Right atrium auricular region (tissue), 2 donors: Measurements from ENCODE around the gene PYGO2. TPM values are rescaled to one million over a fixed set of nuclear protein-coding genes. Genes with fewer than 3 reads are reported as not detected.
A peak's percentile ranks its signal among the peaks of the same experiment; 100 is the strongest.
"Not testable (repeated sequence)": the region's sequence is repeated elsewhere in the genome, so short reads cannot be mapped to it uniquely, and the experiment has no call there.

Source experiments
- DNase-seq: peaks from one replicate; pipeline ENCODE4 v3.0.0-alpha.2; 2019; ENCODE audit warnings: low spot score
- H3K27ac ChIP-seq, 2 donors: fragments of 200-600 bp; sonication (generic); 1 replicate in 1 of 2; 2 replicates in 1 of 2; pipeline ENCODE4 v1.5.1; 2016 to 2019
- H3K27me3 ChIP-seq, 2 donors: fragments of 200-600 bp; sonication (generic); one replicate each; pipeline versions ENCODE4 v1.5.1 to v1.6.0; 2017 to 2019
- H3K36me3 ChIP-seq: fragments of 200-600 bp; sonication (generic); one replicate; pipeline ENCODE4 v1.5.1; 2016
- H3K4me1 ChIP-seq, 2 donors: fragments of 200-600 bp; sonication (generic); one replicate each; pipeline versions ENCODE4 v1.5.1 to v1.6.0; 2017 to 2019
- H3K4me3 ChIP-seq, 2 donors: fragments of 200-600 bp; sonication (generic); 1 replicate in 1 of 2; 2 replicates in 1 of 2; pipeline ENCODE4 v1.5.1; 2017 to 2019; ENCODE audit warnings: mild to moderate bottlenecking in 1 of 2, moderate library complexity in 1 of 2
- H3K9me3 ChIP-seq, 2 donors: fragments of 200-600 bp; sonication (generic); one replicate each; pipeline ENCODE4 v1.5.1; 2019
- CTCF ChIP-seq, 2 donors: fragments of 200-600 bp; sonication (generic); IDR thresholded peaks; one replicate each; pipeline ENCODE4 v1.5.1; 2019; ENCODE audit warnings: antibody characterized with exemption in 2 of 2
- total RNA-seq, 2 donors: library from RNA; depleted of rRNA; stranded (reverse); fragments of >200 nt; gene quantifications; one replicate each; pipeline ENCODE4 v1.1.0, GENCODE V29; 2016

Gene PYGO2
- total RNA-seq, 2 donors from 2014 or later, result 13.9 to 18.4 TPM

- DNase-seq, result no peak
- no peaks in the 10 kb centered on the region for H3K9me3 ChIP-seq
- no peak for TF ChIP-seq CTCF (IDR thresholded peaks at IDR 0.05)
Observed at GRCh38 chr1:154996966-154997701, 35.6 kb upstream of the PYGO2 start.

GRCh38 chr1:154995301-154995983 lies 33.9 kb upstream of the PYGO2 start:
- H3K36me3 ChIP-seq, H3K9me3 ChIP-seq, H3K27me3 ChIP-seq, H3K27ac ChIP-seq, DNase-seq, H3K4me3 ChIP-seq: not testable (repeated sequence)
- peaks cover 0 to 18% of the 10 kb centered on the region in 2 donors for H3K4me1 ChIP-seq
- peak in 1 of 2 donors; percentile 51 for TF ChIP-seq CTCF (IDR thresholded peaks at IDR 0.05)

More at GRCh38 chr1:154996966-154997701, 35.6 kb upstream of the PYGO2 start:
- H3K27me3 ChIP-seq, result no peaks in the 10 kb centered on the region
- H3K4me3 ChIP-seq, result no peak overlapping the region
- no peak overlapping the region for H3K27ac ChIP-seq
- H3K4me1 ChIP-seq, result peaks cover 0 to 19% of the 10 kb centered on the region in 2 donors
- H3K36me3 ChIP-seq, result no peaks in the 10 kb centered on the region

- Histone ChIP-seq H3K4me3 (no peak overlapping the region), H3K4me1 (peaks cover 0 to 10% of the 10 kb centered on the region in 2 donors), H3K9me3 (no peaks in the 10 kb centered on the region), H3K27ac (no peak overlapping the region), H3K36me3 (peaks cover 8% of the 10 kb centered on the region), H3K27me3 (no peaks in the 10 kb centered on the region)
- DNase-seq, result no peak
- no peak for TF ChIP-seq CTCF (IDR thresholded peaks at IDR 0.05)
Observed at GRCh38 chr1:154994591-154994990, 33.0 kb upstream of the PYGO2 start.

- Histone ChIP-seq H3K4me1 (peaks cover 0 to 6% of the 10 kb centered on the region in 2 donors), H3K27ac (no peak overlapping the region), H3K36me3 (peaks cover 11% of the 10 kb centered on the region), H3K9me3 (no peaks in the 10 kb centered on the region), H3K4me3 (no peak overlapping the region), H3K27me3 (no peaks in the 10 kb centered on the region)
- DNase-seq, result no peak
- no peak for TF ChIP-seq CTCF (IDR thresholded peaks at IDR 0.05)
Observed at GRCh38 chr1:154994269-154994587, 32.6 kb upstream of the PYGO2 start.

- no peaks in the 10 kb centered on the region for H3K27me3 ChIP-seq
- H3K9me3 ChIP-seq, result no peaks in the 10 kb centered on the region
- H3K4me1 ChIP-seq, result peaks cover 0 to 1% of the 10 kb centered on the region in 2 donors
- DNase-seq, result no peak
- no peak for TF ChIP-seq CTCF (IDR thresholded peaks at IDR 0.05)
- no peak within 1 kb of the TSS for H3K27ac ChIP-seq
- H3K36me3 ChIP-seq, result peaks cover 15% of the 10 kb centered on the region
- H3K4me3 ChIP-seq, result no peak within 1 kb of the TSS
Observed at GRCh38 chr1:154993572-154994268, 32.1 kb upstream of the PYGO2 start, which contains the start of gene LENEP. TSS of gene LENEP (plus strand) at chr1:154993586. CDS start at chr1:154993608, 22 bp downstream.
